Measurements from ENCODE around the gene ARMC7.

ARMC7 gene

GRCh38 chr17:75077072-75077495 lies 32.7 kb upstream of the ARMC7 start:
- intact Hi-C loops (cut with DNase I): no loop called here
- peak in 1 of 42 donors; percentile 36 for DNase-seq

DNA sequence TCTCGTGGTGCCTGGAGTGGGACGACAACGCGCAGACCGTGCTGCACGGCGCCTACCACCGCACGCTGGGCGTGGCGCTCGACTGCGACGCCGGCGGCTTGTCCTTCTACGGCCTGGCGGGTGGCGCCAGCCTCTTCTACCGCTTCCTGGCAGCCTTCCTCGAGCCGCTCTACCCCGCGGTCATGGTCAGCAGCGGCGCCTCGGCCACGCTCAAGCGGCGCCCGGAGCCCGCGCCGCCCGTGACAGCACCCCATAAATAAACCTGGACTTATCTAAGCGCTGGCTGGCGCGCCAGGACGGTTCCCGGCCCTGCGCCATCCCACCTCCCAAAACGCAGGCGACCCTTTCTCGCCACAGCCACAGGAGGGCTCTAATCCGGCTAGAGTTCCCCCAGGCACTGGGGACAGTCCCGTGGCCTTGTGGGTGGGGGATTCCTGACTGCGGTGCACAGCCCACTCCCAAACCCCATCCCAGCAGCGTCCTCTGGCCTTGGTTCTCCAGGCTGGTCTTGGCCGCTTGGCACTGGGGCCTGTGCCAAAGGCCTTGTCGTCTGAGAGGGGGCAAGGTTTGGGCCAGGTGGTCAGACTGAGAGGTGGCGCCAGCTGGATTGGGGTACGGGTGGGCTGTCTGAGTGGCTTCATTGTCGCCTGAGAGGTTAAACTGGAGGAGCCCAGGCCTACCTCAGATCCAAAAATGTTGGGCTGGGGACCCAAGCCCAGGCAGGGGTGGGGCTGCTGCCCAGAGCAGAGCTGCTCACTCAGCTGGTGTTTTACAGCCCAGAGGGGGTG lies 32.1 kb upstream of the ARMC7 start:
- peak in 41 of 42 donors; percentile 44 to 87 (median 67) for DNase-seq
- intact Hi-C loops (cut with DNase I): no loop called here

GRCh38 chr17:75078284-75079022 lies 31.3 kb upstream of the ARMC7 start:
- no peak for DNase-seq
- intact Hi-C loops (cut with DNase I): no loop called here

- intact Hi-C loops (cut with DNase I): no loop called here
- no peak for DNase-seq
Observed at GRCh38 chr17:75079023-75079373, 30.8 kb upstream of the ARMC7 start.

DNA sequence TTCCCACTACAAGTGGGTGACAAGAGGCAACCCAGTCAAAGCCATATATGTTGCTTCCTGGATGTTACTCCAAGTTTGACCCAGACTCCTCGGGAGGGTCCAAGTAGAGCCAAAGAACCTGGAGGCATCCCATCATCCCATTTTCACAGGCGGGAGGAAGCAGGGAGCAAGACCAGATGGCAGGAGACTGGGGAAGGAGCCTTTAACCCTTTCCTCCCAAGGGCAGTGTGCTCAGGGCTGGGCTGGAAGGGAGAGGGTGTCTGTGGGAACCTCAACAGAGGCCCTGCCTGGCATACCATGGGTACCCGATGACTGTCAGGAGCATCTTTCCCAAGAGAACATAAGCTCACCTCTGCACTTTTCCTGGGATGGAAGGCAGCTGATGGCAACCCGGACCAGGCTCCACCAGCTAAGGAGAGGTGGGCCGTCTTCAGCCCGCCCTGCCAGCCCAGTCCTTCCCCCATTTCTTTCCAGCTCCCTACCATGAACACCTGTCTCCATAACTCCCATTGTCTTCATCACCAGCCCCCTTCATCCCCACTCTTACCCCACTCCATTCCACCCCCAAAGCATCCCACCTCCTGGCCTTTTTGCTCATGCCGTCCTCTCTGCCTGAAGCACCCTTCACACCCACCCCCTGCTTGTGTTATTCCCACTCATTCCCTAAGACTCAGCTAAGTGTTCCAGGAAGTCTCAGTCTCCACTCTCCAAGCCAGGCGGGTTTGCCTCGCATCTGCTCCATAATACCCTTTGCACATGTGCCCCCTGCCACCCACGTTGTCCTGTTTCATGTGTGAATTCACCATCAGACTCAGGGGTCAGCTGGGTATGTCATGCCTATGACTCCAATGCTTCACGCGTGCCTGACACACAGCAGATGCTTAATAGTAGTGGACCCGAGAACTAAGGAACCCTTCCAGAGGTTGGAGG lies 27.9 kb upstream of the ARMC7 start:
- no peak for DNase-seq
- intact Hi-C loops (cut with DNase I): no loop called here

- DNase-seq: no peak
- intact Hi-C loops (cut with DNase I): no loop called here
Observed at GRCh38 chr17:75082683-75083082, 27.1 kb upstream of the ARMC7 start.

DNA sequence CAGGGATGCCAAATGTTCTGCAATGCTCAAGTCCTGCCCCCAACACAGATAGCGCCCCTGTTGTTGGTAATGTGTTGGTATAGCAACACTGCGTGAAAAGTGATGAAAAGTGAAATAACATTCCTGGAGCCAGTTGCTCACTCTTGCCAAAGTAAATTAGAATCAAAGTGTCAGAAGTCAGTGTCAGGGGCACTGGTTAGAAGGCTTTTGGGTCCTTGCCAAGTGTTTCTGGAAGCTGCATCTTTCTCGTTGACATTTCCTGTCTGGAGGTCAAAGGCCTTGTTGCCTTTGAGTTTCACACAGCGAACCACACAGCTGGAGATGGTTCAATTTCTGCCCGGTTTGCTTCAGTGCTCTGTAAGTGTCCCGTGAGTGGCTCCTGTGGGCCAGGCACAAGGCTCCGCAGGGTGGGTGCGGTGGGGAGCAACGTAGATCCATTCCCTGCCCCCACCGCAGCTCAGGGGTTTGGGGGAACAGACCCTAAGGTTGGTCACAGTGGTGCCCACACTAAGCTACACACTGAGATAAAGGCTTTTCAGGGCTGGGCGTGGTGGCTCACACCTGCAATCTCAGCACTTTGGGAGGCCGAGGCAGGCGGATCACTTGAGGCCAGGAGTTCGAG lies 25.6 kb upstream of the ARMC7 start:
- intact Hi-C loops (cut with DNase I): no loop called here
- no peak for DNase-seq

GRCh38 chr17:75086496-75087181 lies 23.1 kb upstream of the ARMC7 start:
- intact Hi-C loops (cut with DNase I): no loop called here
- DNase-seq: no peak

DNA sequence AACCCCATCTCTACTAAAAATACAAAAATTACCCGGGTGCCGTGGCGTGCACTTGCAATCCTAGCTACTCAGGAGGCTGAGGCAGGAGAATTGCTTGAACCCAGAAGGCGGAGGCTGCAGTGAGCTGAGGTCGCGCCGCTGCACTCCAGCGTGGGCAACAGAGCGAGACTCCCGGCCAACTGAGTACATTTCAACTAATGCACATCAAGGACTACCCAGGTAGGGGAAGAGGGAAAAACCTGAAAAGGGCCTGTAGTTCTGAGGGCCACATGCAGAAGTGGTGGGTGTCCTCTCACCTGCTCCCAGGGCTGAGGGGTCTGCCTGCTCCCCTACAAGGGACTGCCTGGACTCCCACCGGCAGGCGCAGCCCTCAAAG lies 22.6 kb upstream of the ARMC7 start:
- no peak for DNase-seq
- intact Hi-C loops (cut with DNase I): no loop called here

DNA sequence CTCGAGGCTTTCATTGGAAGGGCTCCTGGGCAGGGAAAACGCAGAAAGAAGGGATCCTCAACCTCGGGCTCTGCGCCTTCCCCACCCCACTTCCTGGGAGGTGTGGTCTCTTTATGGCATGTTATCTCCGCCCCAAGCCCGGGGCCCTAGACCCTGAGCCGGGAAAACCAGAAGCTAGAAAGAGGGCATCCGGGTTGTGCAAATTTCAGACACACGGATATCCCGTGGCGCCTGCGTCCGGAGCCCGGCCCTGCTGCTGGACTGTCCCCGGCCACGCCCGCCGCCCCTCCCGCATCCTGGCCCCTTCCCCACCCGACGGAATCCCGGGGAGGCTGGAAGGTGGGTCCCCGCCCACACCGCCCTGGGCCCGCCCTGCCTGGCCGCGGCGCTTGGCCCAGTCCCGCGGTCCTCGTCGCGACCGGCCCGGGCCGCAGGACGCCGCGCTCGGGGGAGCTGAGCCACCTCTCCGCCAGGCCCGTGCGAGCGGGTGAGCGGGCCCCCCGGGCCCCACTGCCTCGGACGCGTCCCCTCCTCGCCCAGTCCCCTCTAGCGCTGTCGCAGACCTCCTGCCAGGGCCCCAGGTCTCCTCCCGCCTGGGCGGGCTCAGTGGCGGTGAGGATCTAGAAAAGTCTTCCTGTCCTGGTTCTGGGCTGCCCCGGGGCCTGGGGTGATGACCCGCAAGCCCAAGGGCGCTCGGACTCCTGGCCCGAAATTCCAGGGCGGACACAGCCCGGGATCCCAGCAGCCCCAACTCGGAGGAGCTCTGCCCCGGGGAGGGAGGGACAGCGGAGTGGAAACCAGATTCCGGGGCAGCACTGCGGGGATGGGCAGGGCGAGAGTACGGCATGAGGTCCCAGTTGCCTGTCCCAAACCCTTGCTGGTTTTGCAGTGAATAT lies 22.0 kb upstream of the ARMC7 start, which contains the start of gene SLC16A5:
Gene SLC16A5 (plus strand): TSS at position 397 of the 896 bp plus-strand sequence. CDS start 5,683 bp downstream, outside the sequence.
- DNase-seq: peak in 29 of 42 donors; percentile 18 to 64 (median 41)
- intact Hi-C loops (cut with DNase I): no loop called here

- no peak for DNase-seq
Observed at GRCh38 chr17:75088465-75089417, 21.0 kb upstream of the ARMC7 start.

GRCh38 chr17:75090871-75091854 lies 18.6 kb upstream of the ARMC7 start:
- intact Hi-C loops (cut with DNase I): no loop called here
- no peak for DNase-seq

More at GRCh38 chr17:75088465-75089417, 21.0 kb upstream of the ARMC7 start:
- intact Hi-C loops (cut with DNase I): no loop called here

DNA sequence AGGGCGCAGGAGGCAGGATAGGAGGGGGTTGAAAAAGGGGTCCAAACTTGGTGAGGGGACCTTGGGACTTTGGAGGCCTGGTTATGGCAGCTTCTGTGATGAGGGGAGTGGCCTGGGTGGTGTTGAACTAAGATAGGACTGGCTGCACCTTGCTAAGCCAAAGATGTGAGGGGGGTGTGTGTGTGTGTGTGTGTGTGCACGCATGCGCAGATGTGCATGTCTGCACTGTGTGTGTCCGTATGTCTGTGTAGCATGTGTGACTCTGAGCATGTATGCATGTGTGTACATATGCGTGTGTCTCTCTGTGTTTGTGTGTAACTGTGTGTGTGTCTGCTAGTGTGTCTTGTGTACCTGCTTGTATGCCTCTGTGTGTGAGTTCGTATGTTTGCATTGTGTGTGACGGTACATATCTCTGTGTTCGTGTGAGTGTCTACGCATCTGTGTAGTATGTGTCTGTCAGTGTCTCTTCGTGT lies 17.9 kb upstream of the ARMC7 start:
- no peak for DNase-seq
- intact Hi-C loops (cut with DNase I): no loop called here

GRCh38 chr17:75093548-75094158 lies 16.1 kb upstream of the ARMC7 start:
- DNase-seq: no peak

More at GRCh38 chr17:75093548-75094158, 16.1 kb upstream of the ARMC7 start:
- intact Hi-C loops (cut with DNase I): no loop called here

Measured in head of caudate nucleus (tissue), 42 donors.